HG03095 (cell line): ENCODE measurements around the gene CDX1.

Experiments
- ATAC-seq: cut with Tn5 transposase; IDR thresholded peaks from one replicate; pipeline ENCODE4 v1.9.1; 2021; ENCODE audit warnings: moderate library complexity; ENCODE audit not compliant: unreplicated experiment

The CDX1 gene

GRCh38 chr5:150131461-150131860 is 35.1 kb upstream of the CDX1 start:
- no peak for ATAC-seq

- no peak for ATAC-seq
Observed at GRCh38 chr5:150131978-150132694, 34.4 kb upstream of the CDX1 start.

- no peak for ATAC-seq
Observed at GRCh38 chr5:150132740-150133139, 33.8 kb upstream of the CDX1 start.

GRCh38 chr5:150133581-150134197 is 32.9 kb upstream of the CDX1 start:
- no peak for ATAC-seq

- no peak for ATAC-seq
Observed at GRCh38 chr5:150134198-150134588, 32.4 kb upstream of the CDX1 start.

GRCh38 chr5:150135557-150136304 is 30.8 kb upstream of the CDX1 start:
- no peak for ATAC-seq

GRCh38 chr5:150136305-150137167 is 30.0 kb upstream of the CDX1 start:
- ATAC-seq, result no peak

GRCh38 chr5:150137168-150137957 is 29.2 kb upstream of the CDX1 start:
- ATAC-seq, result no peak

GRCh38 chr5:150137997-150138396 is 28.6 kb upstream of the CDX1 start:
- ATAC-seq, result no peak

GRCh38 chr5:150138551-150139265 is 27.9 kb upstream of the CDX1 start:
- no peak for ATAC-seq

GRCh38 chr5:150139334-150139733 is 27.2 kb upstream of the CDX1 start:
- ATAC-seq, result no peak

GRCh38 chr5:150140830-150141229 is 25.7 kb upstream of the CDX1 start:
- ATAC-seq, result no peak

GRCh38 chr5:150141544-150142184 is 24.9 kb upstream of the CDX1 start:
- no peak for ATAC-seq

GRCh38 chr5:150142185-150142958 is 24.2 kb upstream of the CDX1 start:
- ATAC-seq, result no peak

- ATAC-seq, result no peak
Observed at GRCh38 chr5:150142959-150143349, 23.6 kb upstream of the CDX1 start.

- ATAC-seq, result no peak
Observed at GRCh38 chr5:150143350-150144245, 23.0 kb upstream of the CDX1 start.

GRCh38 chr5:150144246-150144801 is 22.3 kb upstream of the CDX1 start:
- no peak for ATAC-seq
